Upper lobe of right lung (tissue), 1 donor: Measurements from ENCODE around the gene RFTN2. TPM values are rescaled to one million over a fixed set of nuclear protein-coding genes. Genes with fewer than 3 reads are reported as not detected.
A peak's percentile ranks its signal among the peaks of the same experiment; 100 is the strongest.

ENCODE experiments used
- ATAC-seq: fragments of 200-7000 bp; cut with Tn5 transposase; one replicate; pipeline ENCODE4 v1.9.1; 2020; ENCODE audit warnings: mild to moderate bottlenecking, moderate library complexity
- DNase-seq: peaks from one replicate; pipeline ENCODE4 v3.0.0-alpha.2; 2020
- H3K27ac ChIP-seq: fragments of 200-600 bp; one replicate; pipeline ENCODE4 v1.8.0; 2022
- H3K27me3 ChIP-seq: fragments of 200-600 bp; one replicate; pipeline ENCODE4 v1.8.0; 2022; ENCODE audit warnings: mild to moderate bottlenecking
- H3K36me3 ChIP-seq: fragments of 200-600 bp; one replicate; pipeline ENCODE4 v1.8.0; 2022
- H3K4me1 ChIP-seq: fragments of 200-600 bp; one replicate; pipeline ENCODE4 v1.8.0; 2022
- H3K4me3 ChIP-seq: fragments of 200-600 bp; one replicate; pipeline ENCODE4 v1.8.0; 2022; ENCODE audit warnings: mild to moderate bottlenecking
- H3K9me3 ChIP-seq: fragments of 200-600 bp; one replicate; pipeline ENCODE4 v1.8.0; 2022
- CTCF ChIP-seq: fragments of 200-600 bp; IDR thresholded peaks from one replicate; pipeline ENCODE4 v1.8.0; 2022; ENCODE audit warnings: antibody characterized with exemption
- intact Hi-C: fragments of 100-400 bp; cut with DNase I; formaldehyde crosslinking; loops from one replicate; pipeline ENCODE4 v1.11.0; 2022
- total RNA-seq: library from RNA; stranded (reverse); fragmentation: NEBNext Ultra II Directional; extraction: Animal tissue kit (Norgen Biotek cat#: 25700); gene quantifications from one replicate; pipeline ENCODE4 v1.2.1, GENCODE V29; 2021
- donor health status: DM: no; HTN: yes; CAD: no; lungs with severe emphysema.

RFTN2 gene
- total RNA-seq, 1 donor from 2014 or later = 12.3 TPM

DNA sequence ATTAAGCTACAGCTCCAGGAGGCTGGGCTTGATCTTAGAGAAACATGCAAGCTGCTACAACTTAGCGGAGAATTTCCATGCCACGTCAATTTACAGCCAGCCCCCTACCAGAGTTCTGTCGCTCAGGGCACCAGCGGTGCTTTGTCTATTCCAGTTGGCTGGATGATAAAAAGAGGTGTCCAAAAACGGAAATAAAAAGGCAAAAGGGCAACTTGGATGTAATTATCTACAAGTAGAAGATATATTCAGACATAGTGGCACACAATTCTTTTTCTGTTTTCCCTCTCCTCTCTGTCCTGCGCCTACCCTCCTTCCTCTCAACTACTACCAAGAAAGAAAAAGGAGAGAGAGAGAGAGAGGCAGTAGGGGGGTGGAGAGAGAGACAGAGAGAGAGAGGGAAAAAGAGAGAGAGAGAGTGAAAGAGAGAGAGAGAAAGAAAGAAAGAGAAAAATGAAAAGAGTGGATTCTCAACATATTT, 363 bp upstream of the RFTN2 start:
- TF ChIP-seq CTCF = no peak
- intact Hi-C loops = no loop called here
- Histone ChIP-seq H3K4me1 (peaks cover 13% of the 10 kb centered on the region), H3K36me3 (no peaks in the 10 kb centered on the region), H3K9me3 (no peaks in the 10 kb centered on the region), H3K27me3 (no peaks in the 10 kb centered on the region), H3K4me3 (peak overlapping the region; percentile 38), H3K27ac (peak overlapping the region; percentile 49)
- ATAC-seq = no peak
- no peak for DNase-seq

DNA sequence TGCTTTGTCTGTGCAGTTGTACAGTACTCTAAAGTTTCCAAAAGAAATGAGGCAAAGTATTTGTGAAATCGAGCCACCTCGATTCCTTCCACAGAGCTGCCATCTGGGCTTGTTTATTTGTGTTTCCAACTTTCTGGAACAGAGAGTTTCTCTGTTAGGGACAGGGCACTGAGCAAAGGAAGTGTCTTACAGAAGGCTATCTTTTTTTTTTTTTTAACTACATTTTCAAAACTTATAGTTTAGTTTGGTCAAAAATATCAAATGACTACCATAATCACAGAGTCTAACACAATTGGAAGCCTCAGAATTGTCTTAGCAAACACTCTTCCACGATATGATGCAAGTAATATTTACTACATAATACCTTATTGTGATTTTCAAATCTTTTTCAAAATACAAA, 796 bp downstream of the RFTN2 start:
- no peak for ATAC-seq
- H3K27me3 ChIP-seq = no peaks in the 10 kb centered on the region
- peak overlapping the region; percentile 38 for H3K4me3 ChIP-seq
- no peak for DNase-seq
- no peaks in the 10 kb centered on the region for H3K36me3 ChIP-seq
- intact Hi-C loops = no loop called here
- peaks cover 13% of the 10 kb centered on the region for H3K4me1 ChIP-seq
- TF ChIP-seq CTCF = no peak
- no peaks in the 10 kb centered on the region for H3K9me3 ChIP-seq
- H3K27ac ChIP-seq = peak overlapping the region; percentile 65

GRCh38 chr2:197674060-197674459, 1.3 kb downstream of the RFTN2 start:
- no peaks in the 10 kb centered on the region for H3K36me3 ChIP-seq
- no peaks in the 10 kb centered on the region for H3K9me3 ChIP-seq
- DNase-seq = no peak
- H3K4me1 ChIP-seq = peaks cover 13% of the 10 kb centered on the region
- no peaks in the 10 kb centered on the region for H3K27me3 ChIP-seq
- intact Hi-C loops = no loop called here
- H3K4me3 ChIP-seq = peak overlapping the region; percentile 38
- ATAC-seq = no peak
- TF ChIP-seq CTCF = no peak
- H3K27ac ChIP-seq = peak overlapping the region; percentile 65

DNA sequence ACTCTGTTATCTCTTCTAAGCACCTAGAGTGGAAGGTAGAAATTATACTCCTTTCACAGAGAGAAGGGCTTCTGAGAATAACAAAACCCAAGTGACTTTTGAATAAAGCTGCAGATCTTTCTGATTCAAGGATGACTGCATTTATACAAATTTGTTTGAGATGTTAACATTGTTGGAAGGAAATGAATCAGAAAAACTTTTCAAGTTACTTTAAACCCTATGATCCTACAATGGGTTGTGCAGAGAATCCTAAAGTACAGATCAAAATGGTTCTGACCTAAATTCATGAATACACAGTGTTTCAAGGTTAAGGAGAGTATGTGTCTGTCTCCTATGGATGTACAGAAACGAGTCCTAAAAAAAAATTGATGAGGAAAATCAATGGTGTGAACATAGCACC, 1.8 kb downstream of the RFTN2 start:
- DNase-seq (no peak), ATAC-seq (no peak)
- H3K9me3 ChIP-seq = no peaks in the 10 kb centered on the region
- intact Hi-C loops = no loop called here
- H3K4me3 ChIP-seq = peak overlapping the region; percentile 38
- no peaks in the 10 kb centered on the region for H3K36me3 ChIP-seq
- H3K4me1 ChIP-seq = peaks cover 13% of the 10 kb centered on the region
- no peak for TF ChIP-seq CTCF
- H3K27ac ChIP-seq = no peak overlapping the region
- H3K27me3 ChIP-seq = no peaks in the 10 kb centered on the region

- no peaks in the 10 kb centered on the region for H3K36me3 ChIP-seq
- TF ChIP-seq CTCF = no peak
- H3K4me3 ChIP-seq = peak overlapping the region; percentile 38
- DNase-seq = no peak
- peaks cover 13% of the 10 kb centered on the region for H3K4me1 ChIP-seq
- no peaks in the 10 kb centered on the region for H3K27me3 ChIP-seq
- ATAC-seq = no peak
- no peaks in the 10 kb centered on the region for H3K9me3 ChIP-seq
- H3K27ac ChIP-seq = no peak overlapping the region
- intact Hi-C loops = no loop called here
These were observed 2.3 kb downstream of the RFTN2 start for GRCh38 chr2:197673106-197673505.

GRCh38 chr2:197672371-197672893, 3.0 kb downstream of the RFTN2 start:
- DNase-seq (no peak), ATAC-seq (no peak)
- H3K36me3 ChIP-seq = no peaks in the 10 kb centered on the region
- no peak for TF ChIP-seq CTCF
- no peaks in the 10 kb centered on the region for H3K9me3 ChIP-seq
- H3K4me3 ChIP-seq = no peak overlapping the region
- H3K4me1 ChIP-seq = peaks cover 13% of the 10 kb centered on the region
- intact Hi-C loops = no loop called here
- no peak overlapping the region for H3K27ac ChIP-seq
- no peaks in the 10 kb centered on the region for H3K27me3 ChIP-seq
